H1 (cell line): ENCODE results near the gene LCP1.
A peak's percentile ranks its signal among the peaks of the same experiment; 100 is the strongest.

Experiments
- CTCF ChIP-seq, 3 experiments: IDR thresholded peaks; 1 replicate in 2 of 3; 2 replicates in 1 of 3; pipeline versions ENCODE4 v1.5.1 to v1.6.1; 2011; ENCODE audit warnings: low read length in 3 of 3, mild to moderate bottlenecking in 3 of 3, inconsistent platforms in 2 of 3, low read depth in 1 of 3, moderate library complexity in 1 of 3; ENCODE audit not compliant: insufficient read depth in 1 of 3; ENCODE audit errors: control extremely low read depth in 1 of 3
- HDAC2 ChIP-seq, 2 experiments: fragments of 300-600 bp in 1 of 2; sonication (generic) in 1 of 2; IDR thresholded peaks; 2 replicates each; pipeline ENCODE4 v1.6.1; 2011 to 2012; ENCODE audit warnings: low read depth in 2 of 2, low read length in 2 of 2, mild to moderate bottlenecking in 2 of 2, moderate library complexity in 2 of 2, borderline replicate concordance in 1 of 2, inconsistent platforms in 1 of 2
- MAX ChIP-seq: IDR thresholded peaks from 2 replicates; pipeline ENCODE4 v1.6.1; 2012; ENCODE audit warnings: inconsistent platforms
- POLR2A ChIP-seq, 2 experiments: IDR thresholded peaks; 1 replicate in 1 of 2; 2 replicates in 1 of 2; pipeline ENCODE4 v1.6.1; 2011; ENCODE audit warnings: low read depth in 2 of 2, low read length in 2 of 2, mild to moderate bottlenecking in 2 of 2; ENCODE audit errors: control extremely low read depth in 1 of 2
- RAD21 ChIP-seq, 2 experiments: IDR thresholded peaks in 1 of 2; conservative IDR thresholded peaks in 1 of 2; 2 replicates each; pipeline ENCODE4 v1.6.1; 2011; ENCODE audit warnings: low read depth in 2 of 2, low read length in 2 of 2, improper control_type of control experiment in 1 of 2, inconsistent platforms in 1 of 2, mild to moderate bottlenecking in 1 of 2, moderate library complexity in 1 of 2
- SIN3A ChIP-seq, 2 experiments: IDR thresholded peaks in 1 of 2; conservative IDR thresholded peaks in 1 of 2; 2 replicates each; pipeline ENCODE4 v1.6.1; 2011 to 2012; ENCODE audit warnings: low read length in 2 of 2, improper control_type of control experiment in 1 of 2, low read depth in 1 of 2, mild to moderate bottlenecking in 1 of 2

GRCh38 chr13:46211483-46212351 lies 29.7 kb upstream of the LCP1 start, which contains the start of gene LRRC63:
- TF ChIP-seq CTCF (IDR thresholded peaks at IDR 0.05; ENCODE audit: control extremely low read depth in 1 of 3, insufficient read depth in 1 of 3, low read depth in 1 of 3, low read length in 3 of 3): no peak
- no peak; a peak in 1 of 4 replicates for TF ChIP-seq RAD21 (IDR thresholded peaks at IDR 0.05 in 1 of 2, conservative IDR thresholded peaks at IDR 0.05 in 1 of 2; ENCODE audit: low read depth in 2 of 2, low read length in 2 of 2)
- no peak for TF ChIP-seq SIN3A (conservative IDR thresholded peaks at IDR 0.05 in 1 of 2, IDR thresholded peaks at IDR 0.05 in 1 of 2; ENCODE audit: low read depth in 1 of 2, low read length in 2 of 2)
- TF ChIP-seq POLR2A (IDR thresholded peaks at IDR 0.05; ENCODE audit: control extremely low read depth in 1 of 2, low read depth in 2 of 2, low read length in 2 of 2): no peak
- peak; percentile 39; the same call in 1 of the 2 replicates for TF ChIP-seq MAX
- no peak for TF ChIP-seq HDAC2 (IDR thresholded peaks at IDR 0.05; ENCODE audit: borderline replicate concordance in 1 of 2, low read depth in 2 of 2, low read length in 2 of 2)
